HG03095 (cell line): ENCODE data around the gene NKTR.

ENCODE experiments used
- ATAC-seq: cut with Tn5 transposase; IDR thresholded peaks from one replicate; pipeline ENCODE4 v1.9.1; 2021; ENCODE audit warnings: moderate library complexity; ENCODE audit not compliant: unreplicated experiment

NKTR gene

GRCh38 chr3:42692667-42693529 is 92.4 kb downstream of the NKTR start:
- no peak for ATAC-seq

GRCh38 chr3:42693530-42693930 is 93.0 kb downstream of the NKTR start:
- no peak for ATAC-seq

GRCh38 chr3:42694366-42694765 is 93.9 kb downstream of the NKTR start:
- no peak for ATAC-seq

- no peak for ATAC-seq
Measured at GRCh38 chr3:42696356-42697288, 96.1 kb downstream of the NKTR start.

- ATAC-seq = no peak
Measured at GRCh38 chr3:42697289-42698051, 97.0 kb downstream of the NKTR start.
